Keratinocyte (primary cell): ENCODE data around the gene IFFO2. TPM values are rescaled to one million over a fixed set of nuclear protein-coding genes. Genes with fewer than 3 reads are reported as not detected.

Experiments
- DNase-seq: peaks from one replicate; pipeline ENCODE4 v3.0.0-alpha.2; 2011; ENCODE audit warnings: low read depth, missing footprints, low spot score
- FAIRE-seq: peaks from 2 replicates; lab custom pipeline; 2011; peaks lifted over from hg19 to GRCh38; lab: Jason Lieb, UNC
- H2AFZ ChIP-seq: 2 replicates; pipeline ENCODE4 v1.6.0; 2012; ENCODE audit warnings: low read length, control low read depth, inconsistent platforms; ENCODE audit not compliant: control insufficient read depth
- H3K27ac ChIP-seq: 2 replicates; pipeline ENCODE4 v1.5.1; 2011; ENCODE audit warnings: low read length; ENCODE audit not compliant: control insufficient read depth, insufficient read depth
- H3K27me3 ChIP-seq: 3 replicates; pipeline ENCODE4 v1.6.0; 2011; ENCODE audit warnings: low read length; ENCODE audit not compliant: control insufficient read depth, insufficient read depth; ENCODE audit errors: extremely low read depth
- H3K36me3 ChIP-seq, 2 experiments: 2 replicates in 1 of 2; 3 replicates in 1 of 2; pipeline ENCODE4 v1.5.1; 2011; ENCODE audit warnings: low read length in 2 of 2, mild to moderate bottlenecking in 1 of 2; ENCODE audit not compliant: control insufficient read depth in 2 of 2, insufficient read depth in 2 of 2; ENCODE audit errors: extremely low read depth in 1 of 2
- H3K4me1 ChIP-seq: 3 replicates; pipeline ENCODE4 v1.5.1; 2011; ENCODE audit warnings: low read length; ENCODE audit not compliant: control insufficient read depth, insufficient read depth; ENCODE audit errors: extremely low read depth
- H3K4me2 ChIP-seq: 3 replicates; pipeline ENCODE4 v1.6.0; 2011; ENCODE audit warnings: low read depth, low read length; ENCODE audit not compliant: control insufficient read depth, insufficient read depth; ENCODE audit errors: extremely low read depth
- H3K4me3 ChIP-seq, 3 experiments: fragments of 200-600 bp in 1 of 3; sonication (generic) in 1 of 3; 2 replicates in 2 of 3; 3 replicates in 1 of 3; pipeline ENCODE4 v1.5.1; 2011 to 2016; ENCODE audit warnings: low read length in 3 of 3, mild to moderate bottlenecking in 3 of 3, control low read depth in 2 of 3, inconsistent platforms in 1 of 3, low read depth in 1 of 3, mixed read lengths in 1 of 3, mixed run types in 1 of 3, moderate library complexity in 1 of 3; ENCODE audit not compliant: control insufficient read depth in 2 of 3, insufficient read depth in 2 of 3; ENCODE audit errors: extremely low read depth in 1 of 3
- H3K79me2 ChIP-seq: 2 replicates; pipeline ENCODE4 v1.6.0; 2012; ENCODE audit warnings: low read length; ENCODE audit not compliant: control insufficient read depth, insufficient read depth
- H3K9ac ChIP-seq: 3 replicates; pipeline ENCODE4 v1.6.0; 2011; ENCODE audit warnings: low read length; ENCODE audit not compliant: control insufficient read depth, insufficient read depth; ENCODE audit errors: extremely low read depth
- H3K9me1 ChIP-seq: 3 replicates; pipeline ENCODE4 v1.6.0; 2011; ENCODE audit warnings: low read length; ENCODE audit not compliant: control insufficient read depth, insufficient read depth; ENCODE audit errors: extremely low read depth
- H3K9me3 ChIP-seq: 2 replicates; pipeline ENCODE4 v1.5.1; 2012; ENCODE audit warnings: low read depth, low read length; ENCODE audit not compliant: control insufficient read depth
- H4K20me1 ChIP-seq: 3 replicates; pipeline ENCODE4 v1.6.0; 2011; ENCODE audit warnings: low read length; ENCODE audit not compliant: control insufficient read depth, insufficient read depth; ENCODE audit errors: extremely low read depth
- EZH2 ChIP-seq: IDR thresholded peaks from one replicate; pipeline ENCODE4 v1.6.1; 2012; ENCODE audit warnings: inconsistent platforms, mild to moderate bottlenecking, low read length, moderate library complexity
- dilution Hi-C: fragments of 300-500 bp; cut with MboI; formaldehyde crosslinking; loops from one replicate; pipeline ENCODE4 v1.7.0; 2020; ENCODE audit warnings: low sequenced_read_pairs; ENCODE audit not compliant: extremely low pct_ligation_motif_present
- polyA plus RNA-seq, 5 experiments: library from polyadenylated mRNA; depleted of rRNA in 3 of 5; stranded (reverse) in 3 of 5; stranded (forward) in 1 of 5; unstranded in 1 of 5; fragments of >200 nt; gene quantifications; 1 replicate in 1 of 5; 2 replicates in 3 of 5; 3 replicates in 1 of 5; pipeline versions ENCODE4 v1.2.1 to v1.2.3, GENCODE V29; 2011 to 2012; ENCODE audit warnings: missing spikeins in 2 of 5, low read depth in 1 of 5, low replicate concordance in 1 of 5
- TF ChIP-seq, protein P1 (sequence below), 3 experiments: IDR thresholded peaks in 1 of 3; conservative IDR thresholded peaks in 1 of 3; optimal IDR thresholded peaks in 1 of 3; 2 replicates in 2 of 3; 3 replicates in 1 of 3; pipeline versions ENCODE3 to v1.5.1; 2011; ENCODE audit warnings: low read length in 3 of 3, mild to moderate bottlenecking in 3 of 3, moderate library complexity in 2 of 3, control low read depth in 1 of 3, inconsistent platforms in 1 of 3; ENCODE audit not compliant: insufficient read depth in 2 of 3; ENCODE audit errors: extremely low read depth in 1 of 3

Gene IFFO2
- polyA plus RNA-seq, 1 donor (not counting 4 experiments of a cell fraction or from before 2014, with no cell fraction given): 57.9 TPM

DNA sequence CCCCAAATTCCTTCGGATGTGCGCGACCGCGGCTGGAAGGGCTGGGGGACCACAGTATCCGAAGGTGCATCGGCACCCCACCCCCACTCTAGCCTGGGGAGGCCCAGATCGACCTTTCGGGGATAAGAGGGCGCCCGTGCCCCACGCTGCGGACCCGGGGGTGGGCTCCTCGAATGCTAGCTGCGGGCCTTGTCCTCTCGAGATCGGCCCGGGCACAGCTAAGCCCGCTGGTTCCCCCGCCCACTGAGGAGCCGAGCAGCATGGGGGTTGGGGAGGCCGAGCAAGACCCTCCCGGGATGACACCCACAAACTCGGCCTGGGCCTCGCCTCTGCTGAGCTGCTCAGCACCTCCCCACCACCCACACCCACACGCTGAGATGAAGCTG lies 653 bp upstream of the IFFO2 start:
- Histone ChIP-seq H3K27ac (peak overlapping the region; percentile 58), H3K9me1 (no peaks in the 10 kb centered on the region), H3K9ac (peak overlapping the region; percentile 77), H2AFZ (peak overlapping the region; percentile 71), H3K4me1 (peaks cover 39% of the 10 kb centered on the region), H3K4me3 (peak overlapping the region; percentile 41 to 80 (median 69)), H3K27me3 (no peaks in the 10 kb centered on the region), H3K36me3 (peaks cover 2 to 23% of the 10 kb centered on the region in 2 experiments), H3K4me2 (peak overlapping the region; percentile 86), H3K9me3 (no peaks in the 10 kb centered on the region), H4K20me1 (peaks cover 17% of the 10 kb centered on the region), H3K79me2 (peaks cover 43% of the 10 kb centered on the region)
- dilution Hi-C loops: no loop called here
- FAIRE-seq: no peak
- DNase-seq: no peak
- no peak for TF ChIP-seq EZH2
- TF ChIP-seq, protein P1, sequence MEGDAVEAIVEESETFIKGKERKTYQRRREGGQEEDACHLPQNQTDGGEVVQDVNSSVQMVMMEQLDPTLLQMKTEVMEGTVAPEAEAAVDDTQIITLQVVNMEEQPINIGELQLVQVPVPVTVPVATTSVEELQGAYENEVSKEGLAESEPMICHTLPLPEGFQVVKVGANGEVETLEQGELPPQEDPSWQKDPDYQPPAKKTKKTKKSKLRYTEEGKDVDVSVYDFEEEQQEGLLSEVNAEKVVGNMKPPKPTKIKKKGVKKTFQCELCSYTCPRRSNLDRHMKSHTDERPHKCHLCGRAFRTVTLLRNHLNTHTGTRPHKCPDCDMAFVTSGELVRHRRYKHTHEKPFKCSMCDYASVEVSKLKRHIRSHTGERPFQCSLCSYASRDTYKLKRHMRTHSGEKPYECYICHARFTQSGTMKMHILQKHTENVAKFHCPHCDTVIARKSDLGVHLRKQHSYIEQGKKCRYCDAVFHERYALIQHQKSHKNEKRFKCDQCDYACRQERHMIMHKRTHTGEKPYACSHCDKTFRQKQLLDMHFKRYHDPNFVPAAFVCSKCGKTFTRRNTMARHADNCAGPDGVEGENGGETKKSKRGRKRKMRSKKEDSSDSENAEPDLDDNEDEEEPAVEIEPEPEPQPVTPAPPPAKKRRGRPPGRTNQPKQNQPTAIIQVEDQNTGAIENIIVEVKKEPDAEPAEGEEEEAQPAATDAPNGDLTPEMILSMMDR (optimal IDR thresholded peaks at IDR 0.05 in 1 of 3, IDR thresholded peaks at IDR 0.05 in 1 of 3, conservative IDR thresholded peaks at IDR 0.05 in 1 of 3; ENCODE audit: extremely low read depth in 1 of 3, insufficient read depth in 2 of 3, low read length in 3 of 3): no peak

DNA sequence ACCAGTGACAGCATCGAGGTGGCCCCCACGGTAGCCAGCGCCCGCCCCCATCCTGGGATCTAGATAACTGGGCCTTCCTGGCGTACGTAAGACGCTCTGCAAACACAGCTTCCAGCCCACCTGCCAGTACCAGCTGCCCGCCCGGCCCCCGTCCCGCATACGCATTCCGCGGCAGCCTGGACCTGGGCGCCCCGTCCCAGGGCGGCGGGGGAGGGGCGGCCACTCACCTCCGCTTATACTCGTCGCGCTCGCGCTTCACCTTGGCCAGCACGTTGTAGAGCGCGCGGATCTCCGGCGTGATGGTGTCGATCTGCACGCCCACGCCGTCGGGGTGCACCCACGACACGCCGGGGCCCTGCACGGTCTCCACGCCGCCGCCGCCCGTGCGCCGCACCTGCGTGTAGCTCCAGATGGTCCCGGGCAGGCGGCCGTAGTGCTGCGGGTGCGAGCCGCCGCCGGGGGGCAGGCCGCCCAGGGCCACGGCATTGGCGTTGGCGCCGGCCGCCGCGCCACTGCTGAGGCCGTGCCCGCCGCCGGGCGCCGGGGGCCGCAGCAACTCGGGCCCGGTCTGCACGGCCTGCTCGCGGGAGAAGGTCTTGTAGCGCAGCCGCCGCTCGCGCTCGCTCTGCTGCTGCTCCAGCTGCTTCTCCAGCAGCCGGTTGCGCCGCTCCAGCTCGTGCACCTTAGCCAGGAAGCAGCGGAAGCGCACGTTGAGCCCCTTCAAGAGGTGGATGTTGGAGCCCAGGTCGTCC lies 859 bp downstream of the IFFO2 start:
- FAIRE-seq (no peak), DNase-seq (no peak)
- peak overlapping the region; percentile 91 for H3K4me2 ChIP-seq
- H3K79me2 ChIP-seq: peaks cover 58% of the 10 kb centered on the region
- no peak for TF ChIP-seq EZH2
- TF ChIP-seq, protein P1 (optimal IDR thresholded peaks at IDR 0.05 in 1 of 3, IDR thresholded peaks at IDR 0.05 in 1 of 3, conservative IDR thresholded peaks at IDR 0.05 in 1 of 3; ENCODE audit: extremely low read depth in 1 of 3, insufficient read depth in 2 of 3, low read length in 3 of 3): no peak
- H3K4me1 ChIP-seq: peaks cover 50% of the 10 kb centered on the region
- no peaks in the 10 kb centered on the region for H3K9me1 ChIP-seq
- H3K9me3 ChIP-seq: no peaks in the 10 kb centered on the region
- no peak overlapping the region for H2AFZ ChIP-seq
- peak overlapping the region; percentile 81 for H3K27ac ChIP-seq
- peaks cover 2 to 23% of the 10 kb centered on the region in 2 experiments for H3K36me3 ChIP-seq
- dilution Hi-C loops: no loop called here
- peaks cover 17% of the 10 kb centered on the region for H4K20me1 ChIP-seq
- peak overlapping the region; percentile 78 for H3K9ac ChIP-seq
- no peaks in the 10 kb centered on the region for H3K27me3 ChIP-seq
- peak overlapping the region; percentile 81 to 93 (median 86) for H3K4me3 ChIP-seq
